ENCODE data around the gene PLCB4.

The PLCB4 gene

DNA sequence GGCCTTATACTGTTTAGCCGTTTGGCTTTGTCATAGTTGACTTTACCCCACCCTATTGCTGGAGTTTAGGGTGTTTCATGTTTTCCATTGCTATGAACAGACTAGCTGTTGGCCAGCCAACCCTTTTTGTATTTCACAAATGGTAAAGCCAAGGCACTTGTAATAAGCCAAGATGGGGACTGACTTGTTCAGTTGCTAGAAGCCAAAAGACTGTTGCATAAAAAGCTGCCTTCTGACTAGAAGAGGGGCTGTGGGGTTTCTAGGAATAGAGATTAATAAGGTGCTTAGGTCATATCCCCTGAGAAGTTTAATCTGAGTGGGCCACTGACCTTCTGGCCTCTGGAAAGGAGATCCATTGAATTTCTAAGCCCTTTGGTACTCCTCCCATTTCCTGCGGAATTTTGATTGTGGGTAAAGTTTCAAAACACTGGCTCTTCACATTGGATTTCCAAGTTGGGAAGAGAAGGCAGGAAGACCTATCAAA is 211.1 kb downstream of the PLCB4 start:
- WGBS (ENCODE audit: extremely low coverage, insufficient coverage, insufficient read length): no CpG with 5 or more reads among the region's 2 CpGs
- Histone ChIP-seq H3K27me3 (ENCODE audit: insufficient read depth, low read length) (no peaks in the 10 kb centered on the region), H2AK5ac (ENCODE audit: low read length) (no peak overlapping the region), H3K4ac (ENCODE audit: low read depth, low read length) (no peak overlapping the region), H3K9me3 (ENCODE audit: insufficient read depth, low read depth, low read length) (no peaks in the 10 kb centered on the region), H3K4me3 (ENCODE audit: low read depth, low read length) (no peak overlapping the region), H3K79me2 (ENCODE audit: control insufficient read depth, insufficient read depth, low read length, poor library complexity) (no peaks in the 10 kb centered on the region), H3K23ac (ENCODE audit: low read length) (no peak overlapping the region), H4K91ac (ENCODE audit: low read depth, low read length) (no peak overlapping the region), H3K18ac (ENCODE audit: low read length) (no peak overlapping the region), H3K4me1 (ENCODE audit: control insufficient read depth in 1 of 2, insufficient read depth in 2 of 2, low read length in 2 of 2) (no peaks in the 10 kb centered on the region), H3K14ac (ENCODE audit: low read length) (no peak overlapping the region), H2BK5ac (ENCODE audit: low read depth, low read length, poor library complexity) (no peak overlapping the region), H2BK12ac (ENCODE audit: low read length) (no peak overlapping the region), H4K8ac (ENCODE audit: low read depth, low read length) (no peak overlapping the region), H3K9ac (ENCODE audit: low read length) (no peak overlapping the region), H3K79me1 (ENCODE audit: low read length) (no peaks in the 10 kb centered on the region), H2AFZ (ENCODE audit: insufficient read depth, low read length, poor library complexity) (no peak overlapping the region), H3K4me2 (ENCODE audit: low read length) (no peak overlapping the region), H3K36me3 (ENCODE audit: control insufficient read depth in 1 of 2, insufficient read depth in 2 of 2, low read length in 2 of 2) (no peaks in the 10 kb centered on the region), H4K12ac (ENCODE audit: low read depth, low read length) (no peak overlapping the region), H2BK120ac (ENCODE audit: insufficient read depth, low read length, poor library complexity) (no peak overlapping the region), H3K27ac (ENCODE audit: low read depth, low read length) (no peak overlapping the region)
- no peak for DNase-seq

DNA sequence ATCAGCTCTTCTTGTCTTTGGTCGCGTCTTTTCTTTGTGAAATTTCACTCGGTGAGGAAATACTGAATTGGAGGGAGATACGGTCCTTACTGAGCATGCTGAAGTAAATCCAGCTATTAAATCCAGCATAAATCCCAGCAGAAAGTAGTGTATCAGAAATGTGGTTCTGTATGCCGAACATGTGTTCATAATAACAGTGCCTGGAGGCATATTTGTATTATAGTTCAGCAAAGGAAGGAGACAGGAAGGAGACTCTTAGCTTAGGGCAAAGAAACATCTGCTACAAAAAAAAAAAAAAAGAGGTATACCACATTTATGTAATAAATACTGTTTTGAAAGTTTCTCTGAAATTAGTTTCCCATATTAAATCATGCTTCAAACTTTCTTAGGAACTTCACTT is 211.8 kb downstream of the PLCB4 start:
- H3K14ac ChIP-seq (ENCODE audit: low read length): no peak overlapping the region
- DNase-seq: no peak
- H3K23ac ChIP-seq (ENCODE audit: low read length): no peak overlapping the region
- H2AK5ac ChIP-seq (ENCODE audit: low read length): no peak overlapping the region
- H3K9ac ChIP-seq (ENCODE audit: low read length): no peak overlapping the region
- H3K18ac ChIP-seq (ENCODE audit: low read length): no peak overlapping the region
- H2BK120ac ChIP-seq (ENCODE audit: insufficient read depth, low read length, poor library complexity): no peak overlapping the region
- no peak overlapping the region for H4K91ac ChIP-seq (ENCODE audit: low read depth, low read length)
- no peaks in the 10 kb centered on the region for H3K9me3 ChIP-seq (ENCODE audit: insufficient read depth, low read depth, low read length)
- H3K4ac ChIP-seq (ENCODE audit: low read depth, low read length): no peak overlapping the region
- no peak overlapping the region for H3K27ac ChIP-seq (ENCODE audit: low read depth, low read length)
- H3K27me3 ChIP-seq (ENCODE audit: insufficient read depth, low read length): no peaks in the 10 kb centered on the region
- no CpG with 5 or more reads among the region's 5 CpGs for WGBS (ENCODE audit: extremely low coverage, insufficient coverage, insufficient read length)
- H3K4me2 ChIP-seq (ENCODE audit: low read length): no peak overlapping the region
- H3K79me1 ChIP-seq (ENCODE audit: low read length): no peaks in the 10 kb centered on the region
- no peaks in the 10 kb centered on the region for H3K36me3 ChIP-seq (ENCODE audit: control insufficient read depth in 1 of 2, insufficient read depth in 2 of 2, low read length in 2 of 2)
- no peaks in the 10 kb centered on the region for H3K79me2 ChIP-seq (ENCODE audit: control insufficient read depth, insufficient read depth, low read length, poor library complexity)
- H4K8ac ChIP-seq (ENCODE audit: low read depth, low read length): no peak overlapping the region
- no peak overlapping the region for H2BK12ac ChIP-seq (ENCODE audit: low read length)
- no peak overlapping the region for H2AFZ ChIP-seq (ENCODE audit: insufficient read depth, low read length, poor library complexity)
- H3K4me1 ChIP-seq (ENCODE audit: control insufficient read depth in 1 of 2, insufficient read depth in 2 of 2, low read length in 2 of 2): no peaks in the 10 kb centered on the region
- H2BK5ac ChIP-seq (ENCODE audit: low read depth, low read length, poor library complexity): no peak overlapping the region
- no peak overlapping the region for H3K4me3 ChIP-seq (ENCODE audit: low read depth, low read length)
- H4K12ac ChIP-seq (ENCODE audit: low read depth, low read length): no peak overlapping the region

DNA sequence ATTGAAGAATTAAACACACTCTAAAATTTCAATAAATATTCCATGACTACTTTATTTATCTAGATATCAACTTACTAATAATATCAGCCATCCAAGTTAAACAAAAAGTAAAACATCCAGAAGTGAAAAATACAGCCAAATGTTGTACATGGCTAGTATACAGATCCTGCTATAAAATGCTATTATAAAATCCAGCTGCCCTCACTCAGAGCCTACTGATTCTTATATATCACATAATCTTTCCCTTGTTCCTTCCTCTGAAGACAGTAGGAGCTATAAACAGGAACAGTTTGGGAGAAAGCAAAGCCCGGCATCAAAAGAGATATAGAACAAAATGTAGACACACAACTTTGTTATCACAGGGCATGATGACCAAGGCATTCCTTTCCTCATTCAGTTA is 212.9 kb downstream of the PLCB4 start:
- no peak overlapping the region for H4K12ac ChIP-seq (ENCODE audit: low read depth, low read length)
- H3K79me1 ChIP-seq (ENCODE audit: low read length): no peaks in the 10 kb centered on the region
- H3K18ac ChIP-seq (ENCODE audit: low read length): no peak overlapping the region
- H3K4me3 ChIP-seq (ENCODE audit: low read depth, low read length): no peak overlapping the region
- no peak overlapping the region for H2BK5ac ChIP-seq (ENCODE audit: low read depth, low read length, poor library complexity)
- no peak overlapping the region for H2AFZ ChIP-seq (ENCODE audit: insufficient read depth, low read length, poor library complexity)
- H2AK5ac ChIP-seq (ENCODE audit: low read length): no peak overlapping the region
- H3K23ac ChIP-seq (ENCODE audit: low read length): no peak overlapping the region
- no peaks in the 10 kb centered on the region for H3K27me3 ChIP-seq (ENCODE audit: insufficient read depth, low read length)
- no peak overlapping the region for H3K14ac ChIP-seq (ENCODE audit: low read length)
- H3K9ac ChIP-seq (ENCODE audit: low read length): no peak overlapping the region
- H3K4me1 ChIP-seq (ENCODE audit: control insufficient read depth in 1 of 2, insufficient read depth in 2 of 2, low read length in 2 of 2): no peaks in the 10 kb centered on the region
- WGBS (ENCODE audit: extremely low coverage, insufficient coverage, insufficient read length): no CpG with 5 or more reads among the region's 1 CpG
- no peak overlapping the region for H4K8ac ChIP-seq (ENCODE audit: low read depth, low read length)
- DNase-seq: no peak
- no peak overlapping the region for H4K91ac ChIP-seq (ENCODE audit: low read depth, low read length)
- H3K9me3 ChIP-seq (ENCODE audit: insufficient read depth, low read depth, low read length): no peaks in the 10 kb centered on the region
- H3K36me3 ChIP-seq (ENCODE audit: control insufficient read depth in 1 of 2, insufficient read depth in 2 of 2, low read length in 2 of 2): no peaks in the 10 kb centered on the region
- H3K4me2 ChIP-seq (ENCODE audit: low read length): no peak overlapping the region
- H2BK120ac ChIP-seq (ENCODE audit: insufficient read depth, low read length, poor library complexity): no peak overlapping the region
- no peak overlapping the region for H2BK12ac ChIP-seq (ENCODE audit: low read length)
- no peaks in the 10 kb centered on the region for H3K79me2 ChIP-seq (ENCODE audit: control insufficient read depth, insufficient read depth, low read length, poor library complexity)
- no peak overlapping the region for H3K4ac ChIP-seq (ENCODE audit: low read depth, low read length)
- H3K27ac ChIP-seq (ENCODE audit: low read depth, low read length): no peak overlapping the region

DNA sequence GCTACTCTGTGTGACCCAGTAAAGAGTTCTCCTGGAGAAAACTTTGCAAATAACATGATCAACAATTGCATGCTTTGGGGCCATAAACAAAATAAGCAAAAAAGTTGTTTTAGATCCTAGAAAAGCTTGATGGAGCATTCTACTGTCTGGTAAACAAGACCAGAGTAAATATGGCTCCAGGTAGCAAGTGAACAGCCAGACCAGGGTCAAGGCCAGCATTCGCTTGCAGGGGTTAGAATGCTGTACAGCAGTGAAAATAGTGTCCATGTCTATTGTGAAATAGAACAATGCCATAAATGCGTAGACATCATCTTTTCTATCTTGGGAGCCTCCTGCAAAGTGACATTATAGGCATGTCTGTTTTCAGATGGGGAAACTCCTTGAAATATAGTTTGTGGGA is 216.7 kb downstream of the PLCB4 start:
- no peak overlapping the region for H4K12ac ChIP-seq (ENCODE audit: low read depth, low read length)
- H3K36me3 ChIP-seq (ENCODE audit: control insufficient read depth in 1 of 2, insufficient read depth in 2 of 2, low read length in 2 of 2): no peaks in the 10 kb centered on the region
- no peak overlapping the region for H3K23ac ChIP-seq (ENCODE audit: low read length)
- no peak overlapping the region for H2AFZ ChIP-seq (ENCODE audit: insufficient read depth, low read length, poor library complexity)
- H2AK5ac ChIP-seq (ENCODE audit: low read length): no peak overlapping the region
- no peak overlapping the region for H2BK120ac ChIP-seq (ENCODE audit: insufficient read depth, low read length, poor library complexity)
- no peak overlapping the region for H3K14ac ChIP-seq (ENCODE audit: low read length)
- no peaks in the 10 kb centered on the region for H3K27me3 ChIP-seq (ENCODE audit: insufficient read depth, low read length)
- no peaks in the 10 kb centered on the region for H3K4me1 ChIP-seq (ENCODE audit: control insufficient read depth in 1 of 2, insufficient read depth in 2 of 2, low read length in 2 of 2)
- H3K4me3 ChIP-seq (ENCODE audit: low read depth, low read length): no peak overlapping the region
- no CpG with 5 or more reads among the region's 2 CpGs for WGBS (ENCODE audit: extremely low coverage, insufficient coverage, insufficient read length)
- no peak for DNase-seq
- no peak overlapping the region for H3K4ac ChIP-seq (ENCODE audit: low read depth, low read length)
- H2BK5ac ChIP-seq (ENCODE audit: low read depth, low read length, poor library complexity): no peak overlapping the region
- no peak overlapping the region for H3K27ac ChIP-seq (ENCODE audit: low read depth, low read length)
- H3K9ac ChIP-seq (ENCODE audit: low read length): no peak overlapping the region
- no peak overlapping the region for H4K91ac ChIP-seq (ENCODE audit: low read depth, low read length)
- H3K79me2 ChIP-seq (ENCODE audit: control insufficient read depth, insufficient read depth, low read length, poor library complexity): no peaks in the 10 kb centered on the region
- H3K18ac ChIP-seq (ENCODE audit: low read length): no peak overlapping the region
- no peak overlapping the region for H4K8ac ChIP-seq (ENCODE audit: low read depth, low read length)
- no peaks in the 10 kb centered on the region for H3K9me3 ChIP-seq (ENCODE audit: insufficient read depth, low read depth, low read length)
- H3K4me2 ChIP-seq (ENCODE audit: low read length): no peak overlapping the region
- no peaks in the 10 kb centered on the region for H3K79me1 ChIP-seq (ENCODE audit: low read length)
- no peak overlapping the region for H2BK12ac ChIP-seq (ENCODE audit: low read length)
